Karpas-422 (cell line): ENCODE data around the gene ETV7. TPM values are rescaled to one million over a fixed set of nuclear protein-coding genes. Genes with fewer than 3 reads are reported as not detected.

Source experiments
- DNase-seq: peaks from one replicate; pipeline ENCODE4 v3.0.0-alpha.2; 2015
- H2AFZ ChIP-seq: fragments of 200-600 bp; sonication (generic); 2 replicates; pipeline ENCODE4 v1.6.1; 2014; ENCODE audit warnings: antibody characterized with exemption, low read length, mixed read lengths
- H3K27ac ChIP-seq: fragments of 200-600 bp; sonication (generic); 2 replicates; pipeline ENCODE4 v1.5.1; 2014; ENCODE audit warnings: mild to moderate bottlenecking, low read length, moderate library complexity
- H3K27me3 ChIP-seq: fragments of 200-600 bp; sonication (generic); 2 replicates; pipeline ENCODE4 v1.6.1; 2014; ENCODE audit warnings: low read length, mixed read lengths
- H3K36me3 ChIP-seq: fragments of 200-600 bp; sonication (generic); 2 replicates; pipeline ENCODE4 v1.6.1; 2014; ENCODE audit warnings: low read length, mixed read lengths; ENCODE audit not compliant: insufficient read depth
- H3K4me1 ChIP-seq: fragments of 200-600 bp; sonication (generic); 2 replicates; pipeline ENCODE4 v1.6.1; 2014; ENCODE audit warnings: mild to moderate bottlenecking, low read length, mixed read lengths
- H3K4me2 ChIP-seq: fragments of 200-600 bp; sonication (generic); 2 replicates; pipeline ENCODE4 v1.6.1; 2014; ENCODE audit warnings: low read length, low read depth, mild to moderate bottlenecking; ENCODE audit not compliant: poor library complexity, severe bottlenecking
- H3K4me3 ChIP-seq: fragments of 200-600 bp; sonication (generic); 2 replicates; pipeline ENCODE4 v1.5.1; 2014; ENCODE audit warnings: mild to moderate bottlenecking, antibody characterized with exemption, low read length, mixed read lengths
- H3K79me2 ChIP-seq: fragments of 200-600 bp; sonication (generic); 2 replicates; pipeline ENCODE4 v1.6.1; 2014; ENCODE audit warnings: mild to moderate bottlenecking, low read length, mixed read lengths
- H3K9ac ChIP-seq: fragments of 200-600 bp; sonication (generic); 2 replicates; pipeline ENCODE4 v1.6.0; 2014; ENCODE audit warnings: low read length
- H3K9me2 ChIP-seq: fragments of 200-600 bp; sonication (generic), shearing (Covaris generic); replicated peaks from 2 replicates; pipeline ENCODE4 v1.6.0; 2014; ENCODE audit warnings: mild to moderate bottlenecking, low read length, moderate library complexity; ENCODE audit not compliant: insufficient read depth
- H3K9me3 ChIP-seq: fragments of 300-700, 200-600 bp; sonication (generic); 2 replicates; pipeline ENCODE4 v1.6.1; 2014; ENCODE audit warnings: low read length, mixed read lengths
- H4K20me1 ChIP-seq: fragments of 200-600 bp; sonication (generic); 2 replicates; pipeline ENCODE4 v1.6.1; 2014; ENCODE audit warnings: mild to moderate bottlenecking, antibody characterized with exemption, low read length, low read depth; ENCODE audit not compliant: insufficient read depth
- total RNA-seq: library from RNA; depleted of rRNA; stranded (reverse); fragments of >200 nt; shearing (Covaris generic); gene quantifications from 2 replicates; pipeline ENCODE4 v1.2.3, GENCODE V29; 2014; ENCODE audit warnings: low replicate concordance

The ETV7 gene
- total RNA-seq, 1 experiment from 2014 or later = not detected

DNA sequence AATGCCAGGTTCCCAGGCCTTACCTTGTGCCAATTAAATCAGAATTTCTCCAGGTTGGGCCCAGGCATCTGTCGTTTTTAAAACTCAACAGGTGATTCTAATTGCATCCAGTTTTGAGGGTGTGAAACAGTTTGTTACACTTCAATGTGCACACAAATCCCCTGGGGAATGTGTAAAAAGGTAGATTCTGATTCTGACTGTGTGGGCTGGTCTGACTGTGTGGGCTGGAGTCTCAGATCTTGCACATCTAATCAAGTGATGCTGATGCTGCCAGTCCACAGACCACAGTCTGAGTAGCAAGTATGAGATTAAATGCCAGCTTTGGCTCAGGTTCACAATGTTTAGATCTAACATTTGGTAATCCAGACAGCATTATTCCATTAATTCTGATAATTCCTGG lies 12.5 kb upstream of the ETV7 start:
- Histone ChIP-seq H3K27me3 (no peaks in the 10 kb centered on the region; the same call in 1 of the 2 replicates), H3K9me3 (no peaks in the 10 kb centered on the region), H3K4me3 (no peak overlapping the region), H2AFZ (no peak overlapping the region), H3K9me2 (no peaks in the 10 kb centered on the region), H3K4me2 (no peak overlapping the region), H3K36me3 (no peaks in the 10 kb centered on the region), H3K27ac (no peak overlapping the region), H3K4me1 (no peaks in the 10 kb centered on the region), H3K9ac (no peak overlapping the region), H4K20me1 (no peaks in the 10 kb centered on the region), H3K79me2 (no peaks in the 10 kb centered on the region)
- DNase-seq = no peak

DNA sequence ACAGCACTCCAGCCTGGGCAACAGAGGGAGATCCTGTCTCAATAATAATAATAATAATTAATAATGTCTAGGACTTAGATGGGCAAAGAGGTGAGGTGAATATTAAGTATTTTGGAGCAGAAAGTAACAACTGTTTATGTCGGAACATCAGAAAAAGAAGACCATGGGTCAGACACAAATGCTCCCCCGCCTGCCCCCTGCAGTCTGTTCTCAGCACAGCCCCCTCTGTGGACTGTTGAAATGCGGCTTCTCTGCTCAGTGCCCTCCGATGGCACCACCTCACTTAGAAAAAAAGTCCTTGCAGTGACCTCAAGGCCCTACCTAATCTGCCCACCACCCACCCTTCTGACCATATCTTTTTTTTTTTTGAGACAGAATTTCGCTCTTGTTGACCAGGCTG lies 5.2 kb upstream of the ETV7 start:
- Histone ChIP-seq H3K4me3 (no peak overlapping the region), H3K9ac (no peak overlapping the region), H3K4me2 (no peak overlapping the region), H3K79me2 (no peaks in the 10 kb centered on the region), H3K36me3 (no peaks in the 10 kb centered on the region), H3K27me3 (no peaks in the 10 kb centered on the region; the same call in 1 of the 2 replicates), H3K9me2 (no peaks in the 10 kb centered on the region), H3K4me1 (0 out of 2 replicates have a peak, but pooled peaks cover under 1% of the 10 kb centered on the region), H3K27ac (no peak overlapping the region), H3K9me3 (no peaks in the 10 kb centered on the region), H4K20me1 (no peaks in the 10 kb centered on the region), H2AFZ (no peak overlapping the region)
- DNase-seq = peak; percentile 50

DNA sequence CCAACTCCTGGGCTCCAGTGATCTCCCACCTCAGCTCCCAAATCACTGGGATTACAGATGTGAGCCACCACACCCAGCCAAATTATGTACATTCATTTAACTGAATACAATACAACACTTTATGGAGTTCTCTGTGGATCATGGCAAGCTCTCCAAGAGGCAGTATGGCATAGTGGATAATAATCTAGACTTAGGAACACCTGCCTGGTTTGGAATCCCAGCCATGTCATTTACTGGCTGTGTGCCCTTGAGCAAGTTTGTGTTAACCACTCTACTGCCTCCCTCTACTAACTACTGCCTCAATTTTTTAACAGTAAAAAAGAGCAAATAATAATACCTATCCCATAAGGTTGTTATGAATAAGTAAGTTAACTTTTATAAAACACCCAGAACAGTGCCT lies 1.9 kb upstream of the ETV7 start:
- H3K9me3 ChIP-seq = no peaks in the 10 kb centered on the region
- no peaks in the 10 kb centered on the region for H3K36me3 ChIP-seq
- H3K4me1 ChIP-seq = peaks cover 14% of the 10 kb centered on the region
- H3K4me2 ChIP-seq = no peak overlapping the region
- H4K20me1 ChIP-seq = no peaks in the 10 kb centered on the region
- no peak overlapping the region for H3K4me3 ChIP-seq
- no peaks in the 10 kb centered on the region for H3K9me2 ChIP-seq
- no peak for DNase-seq
- no peak overlapping the region for H3K27ac ChIP-seq
- no peaks in the 10 kb centered on the region for H3K79me2 ChIP-seq
- no peak overlapping the region for H3K9ac ChIP-seq
- no peaks in the 10 kb centered on the region; the same call in 1 of the 2 replicates for H3K27me3 ChIP-seq
- no peak overlapping the region for H2AFZ ChIP-seq

DNA sequence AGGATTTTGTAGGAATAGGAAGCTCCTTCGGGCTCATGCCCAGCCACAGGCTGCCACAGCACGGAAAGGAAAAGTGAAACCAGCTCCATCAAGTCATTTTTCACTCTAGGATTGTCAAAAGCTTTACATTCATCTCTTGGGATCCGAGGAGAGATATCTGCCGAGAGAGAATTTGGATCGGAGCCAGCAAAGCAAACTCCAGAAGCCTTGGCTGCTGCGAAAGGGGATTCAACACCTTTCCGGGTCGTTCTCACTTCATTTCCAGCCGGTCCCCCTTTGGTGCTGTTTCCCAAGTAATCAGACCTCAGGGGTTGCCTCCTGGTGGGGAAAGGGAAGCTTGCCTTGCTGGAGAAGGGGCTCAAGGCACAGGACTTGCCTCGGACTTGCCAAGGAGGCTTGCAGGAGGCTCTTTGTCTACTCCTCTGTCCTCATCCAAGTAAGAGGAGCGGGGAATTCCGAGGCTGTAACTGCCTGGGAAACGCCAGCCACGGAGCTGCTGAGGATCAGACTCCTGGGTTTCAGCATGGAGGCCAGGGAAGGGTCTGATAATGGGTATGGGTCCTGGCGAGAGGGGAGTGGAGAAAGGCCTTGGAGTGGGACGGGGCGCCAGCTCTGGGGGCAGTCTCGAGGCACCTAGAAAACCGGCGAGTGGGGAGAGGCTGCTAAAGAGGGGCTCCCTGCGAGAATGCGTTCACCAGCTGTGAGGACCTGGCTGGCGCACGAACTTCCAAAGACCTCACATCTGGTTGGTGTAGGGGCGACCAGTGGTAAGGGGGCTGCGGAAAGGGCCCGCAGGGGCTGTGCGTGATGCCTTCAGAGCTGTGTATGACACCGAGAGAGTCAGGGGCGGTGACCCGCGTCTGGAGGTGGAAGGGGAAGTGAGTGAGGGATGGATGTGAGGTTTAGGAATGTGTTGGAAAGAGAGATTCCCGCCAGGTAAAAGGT lies 702 bp downstream of the ETV7 start:
- Histone ChIP-seq H4K20me1 (no peaks in the 10 kb centered on the region), H3K9me3 (no peaks in the 10 kb centered on the region), H3K9me2 (no peaks in the 10 kb centered on the region), H3K4me3 (peak overlapping the region; percentile 43; the same call in 1 of the 2 replicates), H3K79me2 (no peaks in the 10 kb centered on the region), H3K9ac (0 out of 2 replicates have a peak overlapping the region, but pooled peaks have one; percentile 17), H3K27ac (no peak overlapping the region), H3K36me3 (no peaks in the 10 kb centered on the region), H3K27me3 (no peaks in the 10 kb centered on the region; the same call in 1 of the 2 replicates), H2AFZ (0 out of 2 replicates have a peak overlapping the region, but pooled peaks have one; percentile 78), H3K4me2 (peak overlapping the region; percentile 49), H3K4me1 (peaks cover 14% of the 10 kb centered on the region)
- no peak for DNase-seq

DNA sequence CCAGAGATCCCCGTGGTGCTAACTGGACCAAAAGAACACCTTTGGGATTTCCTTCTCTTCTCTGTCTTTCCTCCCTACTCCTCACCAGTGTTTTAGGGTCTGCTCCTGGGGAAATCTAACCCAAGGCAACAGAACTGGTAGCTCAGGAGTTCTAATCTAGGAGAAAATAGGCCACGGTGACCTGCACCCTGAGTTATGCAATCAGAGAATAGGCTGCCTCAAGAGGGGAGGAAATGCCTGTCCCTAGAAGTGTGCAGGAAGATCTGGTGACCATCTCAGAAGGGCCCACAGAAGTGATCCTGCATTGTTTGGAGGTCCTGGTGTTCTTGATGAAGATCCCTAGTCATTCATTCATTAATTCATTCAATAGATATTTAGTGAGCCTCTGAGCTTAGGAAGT lies 3.4 kb downstream of the ETV7 start:
- no peak overlapping the region for H3K4me3 ChIP-seq
- no peaks in the 10 kb centered on the region; the same call in 1 of the 2 replicates for H3K27me3 ChIP-seq
- no peak overlapping the region for H3K9ac ChIP-seq
- no peaks in the 10 kb centered on the region for H3K36me3 ChIP-seq
- H3K9me2 ChIP-seq = no peaks in the 10 kb centered on the region
- H3K4me1 ChIP-seq = peaks cover 14% of the 10 kb centered on the region
- DNase-seq = no peak
- no peaks in the 10 kb centered on the region for H3K79me2 ChIP-seq
- H4K20me1 ChIP-seq = no peaks in the 10 kb centered on the region
- H3K27ac ChIP-seq = no peak overlapping the region
- H2AFZ ChIP-seq = no peak overlapping the region
- H3K4me2 ChIP-seq = no peak overlapping the region
- H3K9me3 ChIP-seq = no peaks in the 10 kb centered on the region

DNA sequence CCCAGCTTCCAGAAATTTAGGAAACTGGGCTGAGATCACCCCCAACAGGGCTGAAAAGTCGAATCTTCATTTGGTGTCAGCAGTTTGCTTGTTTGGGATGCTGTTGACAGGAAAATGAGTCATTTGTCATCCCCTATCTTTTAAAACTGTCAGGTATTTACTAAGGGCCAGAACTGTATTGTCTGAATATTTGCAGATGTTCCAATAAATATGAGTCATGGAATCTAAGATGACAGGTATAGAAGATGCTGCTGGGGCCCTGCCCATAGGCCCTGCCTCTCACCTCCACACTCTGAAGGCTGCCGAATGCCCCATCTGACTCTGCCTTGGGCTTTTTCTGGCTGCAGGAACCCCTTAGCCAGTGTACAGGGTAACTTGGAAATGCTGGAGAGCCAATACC lies 3.9 kb downstream of the ETV7 start:
- Histone ChIP-seq H3K27me3 (no peaks in the 10 kb centered on the region; the same call in 1 of the 2 replicates), H3K9me3 (no peaks in the 10 kb centered on the region), H3K9me2 (no peaks in the 10 kb centered on the region), H3K4me2 (no peak overlapping the region), H3K4me3 (no peak overlapping the region), H3K79me2 (no peaks in the 10 kb centered on the region), H3K27ac (no peak overlapping the region), H3K9ac (no peak overlapping the region), H3K36me3 (no peaks in the 10 kb centered on the region), H4K20me1 (no peaks in the 10 kb centered on the region), H2AFZ (no peak overlapping the region), H3K4me1 (peaks cover 14% of the 10 kb centered on the region)
- DNase-seq = no peak

DNA sequence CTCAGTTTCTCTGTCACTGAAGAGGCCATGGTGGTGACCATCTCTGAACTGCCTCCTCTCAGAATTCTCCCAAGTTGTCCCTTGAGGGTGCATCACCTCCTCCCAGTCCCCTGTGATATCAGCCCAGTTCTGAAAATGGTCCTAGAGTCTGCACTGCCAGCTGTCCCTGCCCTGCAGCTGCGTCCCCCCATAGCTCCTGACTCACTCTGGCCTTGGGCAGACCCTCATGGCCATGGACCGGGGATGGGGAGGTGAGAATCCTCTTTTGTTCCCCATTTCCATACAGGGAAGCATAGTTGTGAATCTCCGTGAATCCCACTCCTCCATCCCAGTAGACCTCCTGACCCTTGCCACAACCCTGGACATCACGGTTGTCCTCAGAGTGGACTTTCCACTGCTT lies 4.5 kb downstream of the ETV7 start:
- no peaks in the 10 kb centered on the region for H4K20me1 ChIP-seq
- H3K27ac ChIP-seq = no peak overlapping the region
- H3K9me3 ChIP-seq = no peaks in the 10 kb centered on the region
- no peak overlapping the region for H3K4me3 ChIP-seq
- H3K9ac ChIP-seq = no peak overlapping the region
- no peaks in the 10 kb centered on the region for H3K79me2 ChIP-seq
- no peak for DNase-seq
- H3K4me1 ChIP-seq = peaks cover 16% of the 10 kb centered on the region
- no peak overlapping the region for H3K4me2 ChIP-seq
- no peaks in the 10 kb centered on the region for H3K36me3 ChIP-seq
- H2AFZ ChIP-seq = no peak overlapping the region
- H3K27me3 ChIP-seq = no peaks in the 10 kb centered on the region; the same call in 1 of the 2 replicates
- H3K9me2 ChIP-seq = no peaks in the 10 kb centered on the region

DNA sequence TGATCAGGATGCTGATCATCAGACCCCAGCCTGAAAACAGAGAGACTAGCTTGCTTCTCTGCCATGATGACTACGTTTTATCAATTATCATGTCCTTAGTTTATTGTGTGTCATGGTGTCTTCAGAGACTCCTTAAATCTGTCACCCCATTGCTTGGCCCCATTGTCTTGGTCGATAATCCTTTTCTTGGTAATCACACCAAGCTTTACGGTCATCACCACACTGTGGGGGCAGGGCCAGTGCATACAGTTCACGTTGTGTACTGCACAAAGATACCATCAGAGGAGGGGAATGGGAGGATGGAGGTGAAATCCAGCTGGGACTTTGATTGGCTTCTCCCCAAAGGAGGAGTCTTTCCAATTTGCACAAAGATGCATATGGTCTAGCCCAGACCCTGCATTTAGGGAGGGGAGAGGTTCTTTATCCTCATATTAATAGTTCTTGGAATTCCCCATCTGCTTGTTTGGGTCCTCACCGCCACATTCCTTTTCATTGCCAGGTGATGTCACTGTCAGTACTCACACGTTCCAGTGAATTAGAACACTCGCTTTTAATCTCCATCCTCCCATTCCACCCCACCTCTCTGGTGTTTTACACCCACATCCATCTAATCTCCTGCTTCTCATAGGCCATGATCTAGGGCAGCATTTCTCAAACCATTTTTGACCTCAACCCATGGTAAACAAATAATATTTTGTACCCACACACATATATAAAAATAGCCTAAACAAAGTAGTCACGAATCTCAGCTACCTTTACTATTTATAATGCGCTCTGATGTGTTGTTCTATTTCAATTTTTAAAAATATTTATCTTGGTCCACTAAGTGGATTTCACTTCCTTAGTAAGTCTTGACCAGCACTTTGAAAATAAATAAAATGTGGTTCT lies 5.7 kb downstream of the ETV7 start:
- H2AFZ ChIP-seq = no peak overlapping the region
- H3K4me3 ChIP-seq = no peak overlapping the region
- H3K36me3 ChIP-seq = no peaks in the 10 kb centered on the region
- no peaks in the 10 kb centered on the region for H3K79me2 ChIP-seq
- DNase-seq = no peak
- H4K20me1 ChIP-seq = no peaks in the 10 kb centered on the region
- no peak overlapping the region for H3K4me2 ChIP-seq
- peaks cover 8% of the 10 kb centered on the region for H3K4me1 ChIP-seq
- no peak overlapping the region for H3K9ac ChIP-seq
- no peaks in the 10 kb centered on the region for H3K9me2 ChIP-seq
- H3K9me3 ChIP-seq = no peaks in the 10 kb centered on the region
- no peak overlapping the region for H3K27ac ChIP-seq
- H3K27me3 ChIP-seq = no peaks in the 10 kb centered on the region; the same call in 1 of the 2 replicates
